HG03064 (cell line): Measurements from ENCODE around the gene NOL6.
A peak's percentile ranks its signal among the peaks of the same experiment; 100 is the strongest.

Experiments used
- ATAC-seq: cut with Tn5 transposase; IDR thresholded peaks from one replicate; pipeline ENCODE4 v1.9.1; 2021; ENCODE audit warnings: low read depth; ENCODE audit not compliant: unreplicated experiment

The NOL6 gene

DNA sequence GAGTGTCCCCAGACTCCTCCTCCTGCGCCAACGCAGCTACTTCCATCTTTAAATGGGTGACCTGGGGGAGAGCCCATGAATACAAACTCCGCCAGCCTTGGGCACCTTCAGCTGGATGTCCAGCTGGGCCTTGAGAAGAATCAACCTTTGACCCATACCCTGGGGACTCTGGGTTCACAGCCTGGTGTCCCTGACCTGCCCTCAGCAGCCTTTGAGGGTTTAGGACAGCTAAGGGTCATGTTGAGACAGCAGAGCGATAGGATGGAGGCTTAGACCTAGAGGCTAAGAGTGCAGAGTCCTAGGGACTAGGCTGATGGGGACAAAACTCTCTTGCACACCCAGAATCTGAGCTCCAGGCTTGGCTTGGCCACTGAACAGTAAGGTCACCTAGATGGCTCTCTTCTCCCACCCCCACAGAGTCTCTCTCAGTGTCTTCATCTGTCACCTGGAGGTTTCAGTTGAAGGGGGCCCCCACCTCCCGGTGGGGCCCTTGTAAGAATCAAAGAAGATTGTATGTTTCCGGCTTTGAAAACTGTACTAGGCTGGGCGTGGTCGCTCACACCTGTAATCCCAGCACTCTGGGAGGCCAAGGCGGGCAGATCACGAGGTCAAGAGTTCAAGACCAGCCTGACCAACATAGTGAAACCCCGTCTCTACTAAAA is 19.6 kb downstream of the NOL6 start:
- no peak for ATAC-seq

DNA sequence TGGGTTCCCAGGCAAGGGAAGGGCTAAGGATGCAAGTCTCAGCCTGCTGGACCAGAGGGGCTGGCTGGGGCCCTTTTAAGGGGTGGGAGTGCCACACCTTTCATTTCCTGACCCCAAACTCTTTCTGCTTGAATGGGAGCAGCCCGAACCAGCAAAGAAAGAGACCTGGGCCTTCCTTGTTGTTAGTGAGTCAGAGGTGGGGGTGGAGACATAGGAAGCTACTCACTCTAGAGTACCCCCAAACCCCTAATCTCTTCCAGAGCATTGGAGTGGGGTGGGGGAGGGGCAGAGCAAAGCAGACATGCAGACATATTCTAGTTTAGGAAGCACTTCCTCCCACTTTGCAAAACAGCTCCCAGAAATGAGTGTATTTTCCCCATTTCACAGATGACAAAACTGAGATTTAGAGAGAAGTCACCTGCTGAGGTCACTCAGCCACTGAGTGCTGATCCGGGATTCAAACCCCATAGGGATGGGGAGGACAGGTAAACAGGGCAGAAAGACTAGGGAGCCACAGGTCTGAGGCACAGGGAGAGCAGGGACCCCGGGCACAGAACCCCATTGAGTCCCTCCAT is 20.4 kb downstream of the NOL6 start:
- ATAC-seq, result no peak

GRCh38 chr9:33452828-33453271 is 20.9 kb downstream of the NOL6 start:
- no peak for ATAC-seq

- ATAC-seq, result no peak
Measured at GRCh38 chr9:33450621-33451146, 23.0 kb downstream of the NOL6 start.

GRCh38 chr9:33449715-33450114 is 24.0 kb downstream of the NOL6 start:
- no peak for ATAC-seq

DNA sequence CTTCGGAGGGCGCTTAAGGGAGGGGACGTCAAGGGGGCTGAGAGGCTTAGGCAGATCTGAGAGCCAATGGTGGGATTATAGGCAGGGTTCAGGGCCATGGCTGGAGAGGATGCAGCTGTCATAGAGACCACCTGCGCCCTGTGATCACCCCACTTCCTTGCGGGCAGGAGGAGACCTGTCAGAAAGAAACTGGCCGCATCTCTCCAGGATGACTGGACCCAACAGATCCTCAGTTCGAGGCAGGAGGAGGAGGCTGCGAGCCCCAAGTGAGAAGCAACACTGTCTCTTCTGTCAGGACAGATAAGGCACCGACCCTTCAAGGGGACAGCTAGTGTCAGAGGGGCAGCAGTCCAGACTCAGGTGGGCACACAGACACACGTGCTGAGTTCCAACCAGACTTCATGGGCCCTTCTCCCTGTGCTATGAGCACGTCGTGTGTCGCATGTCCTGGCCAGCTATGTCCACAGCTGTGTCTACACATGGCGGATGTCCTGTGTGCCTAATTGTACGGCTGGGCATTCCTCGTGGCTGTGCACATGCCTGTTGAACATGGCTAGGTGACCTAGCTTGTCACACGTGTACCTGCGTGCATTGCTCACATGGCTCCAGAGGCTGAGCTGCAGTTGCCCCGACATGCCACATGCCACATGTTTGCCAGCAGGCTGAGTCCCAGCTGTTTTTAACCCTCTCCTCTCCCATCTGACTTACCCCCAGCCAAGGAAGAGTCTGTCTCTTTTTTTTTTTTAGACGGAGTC is 25.7 kb downstream of the NOL6 start:
- no peak for ATAC-seq

GRCh38 chr9:33446946-33447798 is 26.6 kb downstream of the NOL6 start, which contains the start of gene AQP3:
TSS of gene AQP3 (minus strand) at chr9:33447593. CDS start at chr9:33447530, 63 bp downstream.
- no peak for ATAC-seq

DNA sequence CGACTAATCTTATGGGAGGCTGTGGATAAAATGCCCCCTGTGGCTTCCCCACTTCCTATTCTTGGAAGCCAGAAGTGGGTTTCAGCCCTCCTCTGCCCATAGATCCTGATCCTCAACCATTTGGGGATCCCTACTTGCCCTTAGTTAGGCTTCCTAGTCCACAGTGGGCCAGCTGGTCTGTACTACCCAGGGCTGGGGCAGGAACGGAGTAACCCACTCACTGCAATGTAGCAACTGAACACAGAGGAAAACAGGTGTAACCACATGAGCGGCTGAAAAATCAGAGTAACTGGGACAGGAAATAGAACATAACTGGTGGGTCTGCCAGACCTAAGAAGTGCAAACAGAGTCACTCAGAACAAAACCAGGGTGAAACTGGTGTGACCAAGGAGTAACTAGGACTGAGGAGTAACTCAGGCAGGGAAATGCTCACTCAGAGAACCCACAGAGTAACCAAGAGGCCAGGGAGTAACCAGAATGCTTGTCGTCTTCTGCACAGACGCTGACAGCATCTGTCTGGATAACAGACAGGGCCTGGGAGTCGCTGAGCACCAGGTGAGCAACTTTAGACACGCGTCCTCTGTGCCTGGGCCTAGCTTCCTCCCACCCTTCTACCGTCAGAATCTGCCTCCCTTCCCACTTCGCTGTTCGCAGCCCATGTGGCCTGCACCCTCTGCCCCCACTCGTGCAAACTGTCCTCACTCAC is 27.3 kb downstream of the NOL6 start:
- peak; percentile 89 for ATAC-seq

DNA sequence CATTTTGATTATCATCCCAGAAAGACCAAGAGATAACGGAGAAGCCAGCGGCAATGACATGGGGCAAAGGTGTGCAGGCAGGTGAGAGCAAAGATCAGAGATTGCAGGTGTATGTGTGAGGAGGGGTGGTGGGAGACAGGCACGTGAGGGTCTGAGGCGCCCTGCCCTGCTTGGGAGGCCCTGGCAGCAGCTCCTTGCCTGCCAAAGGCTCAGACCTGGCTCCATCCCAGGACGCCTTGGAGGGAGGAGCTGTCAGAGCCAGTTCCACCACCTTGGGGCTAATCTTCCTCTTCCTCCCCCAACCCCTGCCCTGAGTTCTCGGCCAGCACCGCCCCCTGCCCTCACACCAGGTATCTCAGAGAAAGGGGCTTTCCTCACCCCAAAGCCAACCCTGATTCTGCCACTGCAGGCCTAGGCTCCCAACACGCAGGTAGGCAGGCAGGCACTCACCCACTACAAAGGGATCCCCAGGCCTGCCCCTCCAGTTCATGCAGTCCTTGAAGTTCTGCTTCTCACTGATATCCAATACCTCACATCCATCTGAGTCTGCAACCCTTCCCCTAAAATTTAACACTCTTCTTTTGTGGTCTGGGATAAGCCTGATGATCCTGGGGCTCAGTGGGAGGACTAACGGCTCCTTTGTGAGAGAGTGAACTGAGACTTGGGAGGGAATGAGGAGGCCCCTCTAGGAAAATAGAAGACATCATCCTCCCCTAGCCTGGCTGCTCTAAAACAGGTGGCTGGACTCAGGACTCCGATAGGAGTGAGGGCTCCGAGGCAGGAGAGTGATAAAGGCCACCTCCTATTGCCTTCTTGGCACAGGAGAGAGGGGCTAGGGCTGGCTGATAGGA is 28.1 kb downstream of the NOL6 start:
- ATAC-seq, result no peak

GRCh38 chr9:33443464-33444154 is 30.1 kb downstream of the NOL6 start:
- no peak for ATAC-seq

GRCh38 chr9:33443047-33443446 is 30.7 kb downstream of the NOL6 start:
- no peak for ATAC-seq

DNA sequence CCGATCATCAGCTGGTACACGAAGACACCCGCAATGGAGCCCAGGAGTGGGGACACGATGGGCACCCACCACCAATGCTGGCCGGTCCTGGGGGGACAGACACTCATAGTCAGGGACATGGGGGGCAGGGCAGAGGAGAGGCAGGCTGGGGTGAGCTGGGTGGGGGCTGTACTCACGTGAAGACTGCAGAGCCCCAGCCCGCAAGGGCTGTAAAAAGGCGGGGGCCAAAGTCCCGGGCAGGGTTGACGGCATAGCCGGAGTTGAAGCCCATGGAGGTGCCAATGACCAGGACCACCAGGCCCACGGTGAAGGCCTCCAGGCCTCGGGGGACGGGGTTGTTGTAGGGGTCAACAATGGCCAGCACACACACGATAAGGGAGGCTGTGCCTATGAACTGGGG is 31.6 kb downstream of the NOL6 start:
- no peak for ATAC-seq

GRCh38 chr9:33440609-33441008 is 33.1 kb downstream of the NOL6 start:
- ATAC-seq, result no peak

DNA sequence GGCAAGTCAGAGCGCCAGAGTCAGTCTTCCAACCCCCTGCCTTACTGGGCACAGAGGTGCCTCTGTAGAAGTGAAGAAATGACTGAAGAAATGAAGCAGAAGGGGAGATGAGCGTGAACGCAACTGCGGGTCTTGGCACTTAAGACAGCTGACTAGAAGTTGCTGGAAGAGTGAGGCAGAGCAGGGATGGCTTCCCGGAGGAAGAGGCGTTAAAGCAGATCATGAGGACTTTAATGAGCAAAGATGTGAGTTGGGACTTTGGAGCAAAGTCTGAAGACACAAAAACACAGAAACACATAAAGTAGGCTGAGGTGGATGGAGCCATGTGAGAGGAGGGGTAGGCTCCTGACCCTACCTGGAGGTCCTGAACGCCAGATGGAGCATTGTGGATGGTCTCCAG is 33.5 kb downstream of the NOL6 start:
- no peak for ATAC-seq

DNA sequence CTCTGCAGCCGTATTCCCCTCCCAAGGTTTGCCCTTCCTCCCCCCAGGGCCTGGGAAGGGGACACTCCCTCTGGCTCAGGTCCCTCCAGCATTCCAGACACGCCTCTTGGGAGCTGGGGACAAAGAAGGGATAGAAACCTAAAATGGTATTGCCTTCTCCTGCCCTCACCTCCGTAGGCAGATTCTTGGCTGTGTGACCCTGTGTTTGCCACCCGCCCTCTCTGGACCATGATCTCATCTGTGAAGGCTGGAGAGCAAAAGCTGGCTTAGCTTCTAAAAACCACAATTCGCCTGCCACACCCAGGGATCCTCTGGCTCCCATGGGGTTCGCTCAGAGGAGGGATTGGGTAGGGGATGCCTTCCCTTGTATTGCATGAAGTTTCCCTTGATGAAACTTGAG is 34.0 kb downstream of the NOL6 start:
- no peak for ATAC-seq

GRCh38 chr9:33438926-33439680 is 34.6 kb downstream of the NOL6 start:
- ATAC-seq, result no peak

DNA sequence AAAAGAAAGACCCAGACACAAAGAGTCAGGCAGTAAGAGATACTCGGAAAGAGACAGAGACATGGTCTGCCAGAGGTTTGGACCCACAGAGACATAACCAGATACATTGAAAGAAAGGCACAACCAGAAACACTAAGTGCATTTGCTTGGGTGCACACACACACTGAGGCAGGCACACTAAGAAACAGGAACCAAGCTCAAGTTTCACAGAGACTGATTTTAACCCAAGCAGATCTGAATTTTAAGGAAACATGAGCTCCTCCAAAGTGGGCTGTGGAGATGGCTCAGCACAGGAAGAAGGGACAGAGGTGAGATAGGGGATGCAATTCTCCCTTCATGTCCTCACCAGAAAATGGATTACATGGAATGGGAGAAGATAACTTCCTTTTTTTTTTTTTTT is 35.8 kb downstream of the NOL6 start:
- no peak for ATAC-seq

- ATAC-seq, result no peak
Measured at GRCh38 chr9:33437205-33437604, 36.5 kb downstream of the NOL6 start.
